SK-N-SH (cell line): ENCODE data around the gene MYO18A.

Experiments used
- CHD2 ChIP-seq: fragments of 150-350 bp; IDR thresholded peaks from 2 replicates; pipeline ENCODE4 v1.6.1; 2018; ENCODE audit warnings: low read length; ENCODE audit not compliant: partially characterized antibody
- EP300 ChIP-seq, 2 experiments: IDR thresholded peaks; 2 replicates each; pipeline versions ENCODE4 v1.4.0 to v1.6.1; 2012; ENCODE audit warnings: borderline replicate concordance in 1 of 2, low read depth in 1 of 2, low read length in 1 of 2
- FOXJ3 ChIP-seq: sonication (generic); formaldehyde crosslinking; IDR thresholded peaks from 2 replicates; pipeline ENCODE4 v1.5.1; 2020; ENCODE audit warnings: mild to moderate bottlenecking, missing genetic modification reagents
- NRF1 ChIP-seq: IDR thresholded peaks from 2 replicates; pipeline ENCODE4 v1.6.1; 2012; ENCODE audit warnings: low read depth, mild to moderate bottlenecking, low read length
- POLR2AphosphoS5 ChIP-seq: IDR thresholded peaks from 2 replicates; pipeline ENCODE4 v1.6.1; 2012; ENCODE audit warnings: low read depth, low read length
- RAD21 ChIP-seq: IDR thresholded peaks from 2 replicates; pipeline ENCODE4 v1.6.1; 2012; ENCODE audit warnings: mild to moderate bottlenecking, low read length
- RFX5 ChIP-seq: IDR thresholded peaks from 2 replicates; pipeline ENCODE4 v1.6.1; 2012; ENCODE audit warnings: mild to moderate bottlenecking, improper control_type of control experiment, low read length
- TEAD4 ChIP-seq: IDR thresholded peaks from 2 replicates; pipeline ENCODE4 v1.4.0; 2012; ENCODE audit warnings: mild to moderate bottlenecking, borderline replicate concordance; ENCODE audit not compliant: insufficient read depth
- TF ChIP-seq, protein P1 (sequence below): fragments of 200-600 bp; sonication (generic); IDR thresholded peaks from 2 replicates; pipeline ENCODE4 v1.6.1; 2017; ENCODE audit warnings: antibody characterized with exemption, mild to moderate bottlenecking, moderate library complexity
- TF ChIP-seq, protein P2 (sequence below): IDR thresholded peaks from 2 replicates; pipeline ENCODE4; 2012
- TF ChIP-seq, protein P3 (sequence below): IDR thresholded peaks from 2 replicates; pipeline ENCODE4 v1.4.0; 2012; ENCODE audit warnings: low read depth

DNA sequence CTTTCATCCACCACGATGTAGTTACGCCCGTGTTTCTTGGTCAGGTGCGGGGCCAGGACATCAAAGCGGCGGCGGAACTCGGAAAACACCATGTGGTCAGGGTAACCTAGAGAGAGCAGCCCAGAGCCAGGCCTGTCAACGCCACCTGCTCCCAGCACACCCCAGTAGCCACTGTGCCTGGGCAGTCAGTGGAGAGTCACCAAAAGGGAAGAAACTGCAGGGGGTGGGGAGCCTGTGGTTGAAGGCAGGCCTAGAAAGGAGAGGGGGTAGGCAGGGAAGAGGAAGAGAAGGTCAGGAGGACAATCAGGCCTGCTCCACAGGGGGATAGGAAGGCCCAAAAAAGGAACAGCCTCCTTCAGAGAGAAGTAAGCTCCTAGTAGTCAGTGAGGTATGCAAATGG lies 73.1 kb downstream of the MYO18A start:
- TF ChIP-seq FOXJ3 (no peak), NRF1 (no peak), POLR2AphosphoS5 (no peak), EP300 (IDR thresholded peaks at IDR 0.05; ENCODE audit: borderline replicate concordance in 1 of 2, low read depth in 1 of 2, low read length in 1 of 2) (no peak), TEAD4 (no peak), CHD2 (no peak), RFX5 (no peak), RAD21 (no peak)
- TF ChIP-seq, protein P1, sequence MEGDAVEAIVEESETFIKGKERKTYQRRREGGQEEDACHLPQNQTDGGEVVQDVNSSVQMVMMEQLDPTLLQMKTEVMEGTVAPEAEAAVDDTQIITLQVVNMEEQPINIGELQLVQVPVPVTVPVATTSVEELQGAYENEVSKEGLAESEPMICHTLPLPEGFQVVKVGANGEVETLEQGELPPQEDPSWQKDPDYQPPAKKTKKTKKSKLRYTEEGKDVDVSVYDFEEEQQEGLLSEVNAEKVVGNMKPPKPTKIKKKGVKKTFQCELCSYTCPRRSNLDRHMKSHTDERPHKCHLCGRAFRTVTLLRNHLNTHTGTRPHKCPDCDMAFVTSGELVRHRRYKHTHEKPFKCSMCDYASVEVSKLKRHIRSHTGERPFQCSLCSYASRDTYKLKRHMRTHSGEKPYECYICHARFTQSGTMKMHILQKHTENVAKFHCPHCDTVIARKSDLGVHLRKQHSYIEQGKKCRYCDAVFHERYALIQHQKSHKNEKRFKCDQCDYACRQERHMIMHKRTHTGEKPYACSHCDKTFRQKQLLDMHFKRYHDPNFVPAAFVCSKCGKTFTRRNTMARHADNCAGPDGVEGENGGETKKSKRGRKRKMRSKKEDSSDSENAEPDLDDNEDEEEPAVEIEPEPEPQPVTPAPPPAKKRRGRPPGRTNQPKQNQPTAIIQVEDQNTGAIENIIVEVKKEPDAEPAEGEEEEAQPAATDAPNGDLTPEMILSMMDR, result no peak
- TF ChIP-seq, protein P2, sequence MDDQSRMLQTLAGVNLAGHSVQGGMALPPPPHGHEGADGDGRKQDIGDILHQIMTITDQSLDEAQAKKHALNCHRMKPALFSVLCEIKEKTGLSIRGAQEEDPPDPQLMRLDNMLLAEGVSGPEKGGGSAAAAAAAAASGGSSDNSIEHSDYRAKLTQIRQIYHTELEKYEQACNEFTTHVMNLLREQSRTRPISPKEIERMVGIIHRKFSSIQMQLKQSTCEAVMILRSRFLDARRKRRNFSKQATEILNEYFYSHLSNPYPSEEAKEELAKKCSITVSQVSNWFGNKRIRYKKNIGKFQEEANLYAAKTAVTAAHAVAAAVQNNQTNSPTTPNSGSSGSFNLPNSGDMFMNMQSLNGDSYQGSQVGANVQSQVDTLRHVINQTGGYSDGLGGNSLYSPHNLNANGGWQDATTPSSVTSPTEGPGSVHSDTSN, result no peak
- TF ChIP-seq, protein P3, sequence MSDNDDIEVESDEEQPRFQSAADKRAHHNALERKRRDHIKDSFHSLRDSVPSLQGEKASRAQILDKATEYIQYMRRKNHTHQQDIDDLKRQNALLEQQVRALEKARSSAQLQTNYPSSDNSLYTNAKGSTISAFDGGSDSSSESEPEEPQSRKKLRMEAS, result no peak
